GM12878 (cell line): Measurements from ENCODE around the gene ZSWIM3.

Source experiments
- ATF2 ChIP-seq: IDR thresholded peaks from 2 replicates; pipeline ENCODE4 v1.6.1; 2012; ENCODE audit warnings: low read length, inconsistent platforms
- CTCF ChIP-seq, 3 experiments: IDR thresholded peaks in 2 of 3; conservative IDR thresholded peaks in 1 of 3; 2 replicates each; pipeline ENCODE4 v1.5.1; 2011; ENCODE audit warnings: low read depth in 3 of 3, low read length in 3 of 3, mild to moderate bottlenecking in 3 of 3, control low read depth in 2 of 3, moderate library complexity in 2 of 3, inconsistent platforms in 1 of 3, mixed read lengths in 1 of 3; ENCODE audit not compliant: control insufficient read depth in 2 of 3, insufficient read depth in 1 of 3; ENCODE audit errors: extremely low read depth in 1 of 3
- EP300 ChIP-seq, 2 experiments: fragments of 150-350 bp in 1 of 2; IDR thresholded peaks; 2 replicates each; pipeline ENCODE4 v1.6.1; 2011 to 2012; ENCODE audit warnings: low read depth in 2 of 2, low read length in 2 of 2, borderline replicate concordance in 1 of 2, improper control_type of control experiment in 1 of 2, inconsistent platforms in 1 of 2; ENCODE audit not compliant: control insufficient read depth in 1 of 2
- FOXM1 ChIP-seq: IDR thresholded peaks from 2 replicates; pipeline ENCODE4 v1.6.1; 2012; ENCODE audit warnings: low read depth, mild to moderate bottlenecking, inconsistent platforms, low read length, moderate library complexity
- NBN ChIP-seq: fragments of 450-650 bp; IDR thresholded peaks from 2 replicates; pipeline ENCODE4 v1.6.1; 2016
- POLR2A ChIP-seq: IDR thresholded peaks from 2 replicates; pipeline ENCODE4 v1.6.1; 2011; ENCODE audit warnings: low read depth, mild to moderate bottlenecking, low read length
- POLR2AphosphoS2 ChIP-seq: IDR thresholded peaks from 2 replicates; pipeline ENCODE4 v1.6.1; 2011; ENCODE audit warnings: low read depth, mild to moderate bottlenecking, low read length, improper control_type of control experiment, moderate library complexity
- POLR2AphosphoS5 ChIP-seq: IDR thresholded peaks from 2 replicates; pipeline ENCODE4 v1.6.1; 2011; ENCODE audit warnings: mild to moderate bottlenecking, low read length, inconsistent platforms
- TBL1XR1 ChIP-seq: IDR thresholded peaks from 2 replicates; pipeline ENCODE4 v1.6.1; 2012; ENCODE audit warnings: low read depth, low read length, improper control_type of control experiment
- YY1 ChIP-seq: IDR thresholded peaks from 2 replicates; pipeline ENCODE4 v1.6.1; 2011; ENCODE audit warnings: low read depth, mild to moderate bottlenecking, low read length
- ZBTB11 ChIP-seq: fragments of 450-650 bp; formaldehyde crosslinking; IDR thresholded peaks from 2 replicates; pipeline ENCODE4 v1.5.0; 2022; ENCODE audit warnings: mild to moderate bottlenecking, missing genetic modification characterization
- ZBTB33 ChIP-seq: fragments of 450-650 bp; IDR thresholded peaks from 2 replicates; pipeline ENCODE4 v1.6.1; 2017; ENCODE audit warnings: mild to moderate bottlenecking
- ZBTB40 ChIP-seq: fragments of 450-650 bp; IDR thresholded peaks from 2 replicates; pipeline ENCODE4 v1.6.1; 2016; ENCODE audit warnings: mild to moderate bottlenecking, moderate library complexity, borderline replicate concordance

DNA sequence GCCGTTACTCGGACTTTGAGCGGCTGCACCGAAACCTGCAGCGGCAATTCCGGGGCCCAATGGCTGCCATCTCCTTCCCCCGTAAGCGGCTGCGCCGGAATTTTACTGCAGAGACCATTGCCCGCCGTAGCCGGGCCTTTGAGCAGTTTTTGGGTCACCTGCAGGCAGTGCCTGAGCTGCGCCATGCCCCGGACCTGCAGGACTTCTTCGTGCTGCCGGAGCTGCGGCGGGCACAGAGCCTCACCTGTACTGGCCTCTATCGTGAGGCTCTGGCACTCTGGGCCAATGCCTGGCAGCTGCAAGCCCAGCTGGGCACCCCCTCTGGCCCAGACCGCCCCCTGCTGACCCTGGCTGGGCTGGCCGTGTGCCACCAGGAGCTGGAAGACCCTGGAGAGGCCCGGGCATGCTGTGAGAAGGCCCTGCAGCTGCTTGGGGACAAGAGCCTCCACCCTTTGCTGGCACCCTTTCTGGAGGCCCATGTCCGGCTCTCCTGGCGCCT is 16.7 kb upstream of the ZSWIM3 start:
- TF ChIP-seq TBL1XR1 (no peak), CTCF (IDR thresholded peaks at IDR 0.05 in 2 of 3, conservative IDR thresholded peaks at IDR 0.05 in 1 of 3; ENCODE audit: control insufficient read depth in 2 of 3, extremely low read depth in 1 of 3, insufficient read depth in 1 of 3, low read depth in 3 of 3, low read length in 3 of 3) (no peak), ATF2 (no peak), ZBTB33 (no peak), POLR2A (no peak), FOXM1 (no peak), NBN (no peak), ZBTB40 (no peak), YY1 (no peak), POLR2AphosphoS5 (no peak), ZBTB11 (no peak), EP300 (IDR thresholded peaks at IDR 0.05; ENCODE audit: borderline replicate concordance in 1 of 2, control insufficient read depth in 1 of 2, low read depth in 2 of 2, low read length in 2 of 2) (no peak), POLR2AphosphoS2 (no peak)
